ENCODE measurements around the gene MED26. TPM values are rescaled to one million over a fixed set of nuclear protein-coding genes. Genes with fewer than 3 reads are reported as not detected.

The MED26 gene
- total and polyA plus RNA-seq, 2 experiments from 2014 or later = 7.4 to 15.4 TPM

DNA sequence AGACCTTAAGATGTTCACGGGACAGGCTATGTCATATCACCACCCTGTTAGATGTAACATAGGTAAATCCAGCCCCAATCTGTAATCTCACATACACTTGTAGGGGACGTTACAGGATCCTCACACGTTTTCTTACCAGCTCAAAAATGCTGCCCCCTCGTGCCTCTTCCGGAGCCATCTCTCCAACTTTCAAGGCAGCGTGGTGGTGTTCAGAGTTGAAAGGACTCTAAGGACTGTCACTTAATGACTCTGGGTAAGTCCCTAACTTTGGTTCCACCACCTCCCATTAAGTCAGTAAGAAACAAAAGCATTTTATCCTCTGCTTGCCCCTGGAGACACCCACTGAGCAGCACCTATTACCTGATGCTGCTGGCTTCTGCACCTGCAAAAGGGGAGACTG lies 4.4 kb downstream of the MED26 start:
- Histone ChIP-seq H2AFZ (no peak overlapping the region), H3K4me1 (ENCODE audit: insufficient read depth) (peaks cover 5% of the 10 kb centered on the region), H3F3A (replicated peaks; ENCODE audit: low read depth) (no peaks in the 10 kb centered on the region), H3K27ac (ENCODE audit: low read depth) (no peak overlapping the region), H4K20me1 (replicated peaks; ENCODE audit: insufficient read depth) (peaks cover 64% of the 10 kb centered on the region), H3K9me2 (ENCODE audit: insufficient read depth) (no peaks in the 10 kb centered on the region), H3K4me2 (no peak overlapping the region), H3K79me2 (replicated peaks; ENCODE audit: insufficient read depth) (peaks cover 91% of the 10 kb centered on the region), H3K27me3 (ENCODE audit: insufficient read depth) (no peaks in the 10 kb centered on the region), H3K36me3 (ENCODE audit: insufficient read depth) (no peaks in the 10 kb centered on the region), H3K4me3 (no peak overlapping the region)
- DNase-seq (ENCODE audit: low spot score) (no peak), ATAC-seq (no peak)
- Mint-ChIP-seq H3K4me1 (peaks cover 30% of the 10 kb centered on the region), H3K4me3 (no peak overlapping the region), H3K9me3 (no peaks in the 10 kb centered on the region; the same call in 2 of the 3 replicates), H3K36me3 (ENCODE audit: low read depth) (no peaks in the 10 kb centered on the region; the same call in 2 of the 3 replicates), H3K27me3 (ENCODE audit: insufficient read depth, low read depth, poor library complexity) (peaks cover 6% of the 10 kb centered on the region), H3K27ac (no peak overlapping the region)
- TF ChIP-seq, protein P1, sequence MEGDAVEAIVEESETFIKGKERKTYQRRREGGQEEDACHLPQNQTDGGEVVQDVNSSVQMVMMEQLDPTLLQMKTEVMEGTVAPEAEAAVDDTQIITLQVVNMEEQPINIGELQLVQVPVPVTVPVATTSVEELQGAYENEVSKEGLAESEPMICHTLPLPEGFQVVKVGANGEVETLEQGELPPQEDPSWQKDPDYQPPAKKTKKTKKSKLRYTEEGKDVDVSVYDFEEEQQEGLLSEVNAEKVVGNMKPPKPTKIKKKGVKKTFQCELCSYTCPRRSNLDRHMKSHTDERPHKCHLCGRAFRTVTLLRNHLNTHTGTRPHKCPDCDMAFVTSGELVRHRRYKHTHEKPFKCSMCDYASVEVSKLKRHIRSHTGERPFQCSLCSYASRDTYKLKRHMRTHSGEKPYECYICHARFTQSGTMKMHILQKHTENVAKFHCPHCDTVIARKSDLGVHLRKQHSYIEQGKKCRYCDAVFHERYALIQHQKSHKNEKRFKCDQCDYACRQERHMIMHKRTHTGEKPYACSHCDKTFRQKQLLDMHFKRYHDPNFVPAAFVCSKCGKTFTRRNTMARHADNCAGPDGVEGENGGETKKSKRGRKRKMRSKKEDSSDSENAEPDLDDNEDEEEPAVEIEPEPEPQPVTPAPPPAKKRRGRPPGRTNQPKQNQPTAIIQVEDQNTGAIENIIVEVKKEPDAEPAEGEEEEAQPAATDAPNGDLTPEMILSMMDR (conservative IDR thresholded peaks at IDR 0.05; ENCODE audit: low read depth in 2 of 2) = no peak
- TF ChIP-seq NANOG (IDR thresholded peaks at IDR 0.05; ENCODE audit: borderline replicate concordance) (no peak), CREB1 (CRISPR knock-in tag; IDR thresholded peaks at IDR 0.05; ENCODE audit: low read depth) (no peak), ZNF114 (CRISPR knock-in tag; IDR thresholded peaks at IDR 0.05) (no peak), EZH2 (IDR thresholded peaks at IDR 0.05; ENCODE audit: low read depth, unreplicated experiment) (no peak), STAT1 (IDR thresholded peaks at IDR 0.05; ENCODE audit: unreplicated experiment) (no peak), ZNF331 (CRISPR knock-in tag; IDR thresholded peaks at IDR 0.05; ENCODE audit: low read depth) (no peak), EZH2phosphoT487 (IDR thresholded peaks at IDR 0.05; ENCODE audit: unreplicated experiment) (no peak), JUNB (IDR thresholded peaks at IDR 0.05; ENCODE audit: unreplicated experiment) (no peak), POLR2AphosphoS5 (IDR thresholded peaks at IDR 0.05; ENCODE audit: low read depth) (no peak)
- TF ChIP-seq, protein P2, sequence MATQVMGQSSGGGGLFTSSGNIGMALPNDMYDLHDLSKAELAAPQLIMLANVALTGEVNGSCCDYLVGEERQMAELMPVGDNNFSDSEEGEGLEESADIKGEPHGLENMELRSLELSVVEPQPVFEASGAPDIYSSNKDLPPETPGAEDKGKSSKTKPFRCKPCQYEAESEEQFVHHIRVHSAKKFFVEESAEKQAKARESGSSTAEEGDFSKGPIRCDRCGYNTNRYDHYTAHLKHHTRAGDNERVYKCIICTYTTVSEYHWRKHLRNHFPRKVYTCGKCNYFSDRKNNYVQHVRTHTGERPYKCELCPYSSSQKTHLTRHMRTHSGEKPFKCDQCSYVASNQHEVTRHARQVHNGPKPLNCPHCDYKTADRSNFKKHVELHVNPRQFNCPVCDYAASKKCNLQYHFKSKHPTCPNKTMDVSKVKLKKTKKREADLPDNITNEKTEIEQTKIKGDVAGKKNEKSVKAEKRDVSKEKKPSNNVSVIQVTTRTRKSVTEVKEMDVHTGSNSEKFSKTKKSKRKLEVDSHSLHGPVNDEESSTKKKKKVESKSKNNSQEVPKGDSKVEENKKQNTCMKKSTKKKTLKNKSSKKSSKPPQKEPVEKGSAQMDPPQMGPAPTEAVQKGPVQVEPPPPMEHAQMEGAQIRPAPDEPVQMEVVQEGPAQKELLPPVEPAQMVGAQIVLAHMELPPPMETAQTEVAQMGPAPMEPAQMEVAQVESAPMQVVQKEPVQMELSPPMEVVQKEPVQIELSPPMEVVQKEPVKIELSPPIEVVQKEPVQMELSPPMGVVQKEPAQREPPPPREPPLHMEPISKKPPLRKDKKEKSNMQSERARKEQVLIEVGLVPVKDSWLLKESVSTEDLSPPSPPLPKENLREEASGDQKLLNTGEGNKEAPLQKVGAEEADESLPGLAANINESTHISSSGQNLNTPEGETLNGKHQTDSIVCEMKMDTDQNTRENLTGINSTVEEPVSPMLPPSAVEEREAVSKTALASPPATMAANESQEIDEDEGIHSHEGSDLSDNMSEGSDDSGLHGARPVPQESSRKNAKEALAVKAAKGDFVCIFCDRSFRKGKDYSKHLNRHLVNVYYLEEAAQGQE (IDR thresholded peaks at IDR 0.05; ENCODE audit: unreplicated experiment) = no peak
- TF ChIP-seq, protein P3, sequence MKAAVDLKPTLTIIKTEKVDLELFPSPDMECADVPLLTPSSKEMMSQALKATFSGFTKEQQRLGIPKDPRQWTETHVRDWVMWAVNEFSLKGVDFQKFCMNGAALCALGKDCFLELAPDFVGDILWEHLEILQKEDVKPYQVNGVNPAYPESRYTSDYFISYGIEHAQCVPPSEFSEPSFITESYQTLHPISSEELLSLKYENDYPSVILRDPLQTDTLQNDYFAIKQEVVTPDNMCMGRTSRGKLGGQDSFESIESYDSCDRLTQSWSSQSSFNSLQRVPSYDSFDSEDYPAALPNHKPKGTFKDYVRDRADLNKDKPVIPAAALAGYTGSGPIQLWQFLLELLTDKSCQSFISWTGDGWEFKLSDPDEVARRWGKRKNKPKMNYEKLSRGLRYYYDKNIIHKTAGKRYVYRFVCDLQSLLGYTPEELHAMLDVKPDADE (IDR thresholded peaks at IDR 0.05) = no peak
- TF ChIP-seq, protein P4, sequence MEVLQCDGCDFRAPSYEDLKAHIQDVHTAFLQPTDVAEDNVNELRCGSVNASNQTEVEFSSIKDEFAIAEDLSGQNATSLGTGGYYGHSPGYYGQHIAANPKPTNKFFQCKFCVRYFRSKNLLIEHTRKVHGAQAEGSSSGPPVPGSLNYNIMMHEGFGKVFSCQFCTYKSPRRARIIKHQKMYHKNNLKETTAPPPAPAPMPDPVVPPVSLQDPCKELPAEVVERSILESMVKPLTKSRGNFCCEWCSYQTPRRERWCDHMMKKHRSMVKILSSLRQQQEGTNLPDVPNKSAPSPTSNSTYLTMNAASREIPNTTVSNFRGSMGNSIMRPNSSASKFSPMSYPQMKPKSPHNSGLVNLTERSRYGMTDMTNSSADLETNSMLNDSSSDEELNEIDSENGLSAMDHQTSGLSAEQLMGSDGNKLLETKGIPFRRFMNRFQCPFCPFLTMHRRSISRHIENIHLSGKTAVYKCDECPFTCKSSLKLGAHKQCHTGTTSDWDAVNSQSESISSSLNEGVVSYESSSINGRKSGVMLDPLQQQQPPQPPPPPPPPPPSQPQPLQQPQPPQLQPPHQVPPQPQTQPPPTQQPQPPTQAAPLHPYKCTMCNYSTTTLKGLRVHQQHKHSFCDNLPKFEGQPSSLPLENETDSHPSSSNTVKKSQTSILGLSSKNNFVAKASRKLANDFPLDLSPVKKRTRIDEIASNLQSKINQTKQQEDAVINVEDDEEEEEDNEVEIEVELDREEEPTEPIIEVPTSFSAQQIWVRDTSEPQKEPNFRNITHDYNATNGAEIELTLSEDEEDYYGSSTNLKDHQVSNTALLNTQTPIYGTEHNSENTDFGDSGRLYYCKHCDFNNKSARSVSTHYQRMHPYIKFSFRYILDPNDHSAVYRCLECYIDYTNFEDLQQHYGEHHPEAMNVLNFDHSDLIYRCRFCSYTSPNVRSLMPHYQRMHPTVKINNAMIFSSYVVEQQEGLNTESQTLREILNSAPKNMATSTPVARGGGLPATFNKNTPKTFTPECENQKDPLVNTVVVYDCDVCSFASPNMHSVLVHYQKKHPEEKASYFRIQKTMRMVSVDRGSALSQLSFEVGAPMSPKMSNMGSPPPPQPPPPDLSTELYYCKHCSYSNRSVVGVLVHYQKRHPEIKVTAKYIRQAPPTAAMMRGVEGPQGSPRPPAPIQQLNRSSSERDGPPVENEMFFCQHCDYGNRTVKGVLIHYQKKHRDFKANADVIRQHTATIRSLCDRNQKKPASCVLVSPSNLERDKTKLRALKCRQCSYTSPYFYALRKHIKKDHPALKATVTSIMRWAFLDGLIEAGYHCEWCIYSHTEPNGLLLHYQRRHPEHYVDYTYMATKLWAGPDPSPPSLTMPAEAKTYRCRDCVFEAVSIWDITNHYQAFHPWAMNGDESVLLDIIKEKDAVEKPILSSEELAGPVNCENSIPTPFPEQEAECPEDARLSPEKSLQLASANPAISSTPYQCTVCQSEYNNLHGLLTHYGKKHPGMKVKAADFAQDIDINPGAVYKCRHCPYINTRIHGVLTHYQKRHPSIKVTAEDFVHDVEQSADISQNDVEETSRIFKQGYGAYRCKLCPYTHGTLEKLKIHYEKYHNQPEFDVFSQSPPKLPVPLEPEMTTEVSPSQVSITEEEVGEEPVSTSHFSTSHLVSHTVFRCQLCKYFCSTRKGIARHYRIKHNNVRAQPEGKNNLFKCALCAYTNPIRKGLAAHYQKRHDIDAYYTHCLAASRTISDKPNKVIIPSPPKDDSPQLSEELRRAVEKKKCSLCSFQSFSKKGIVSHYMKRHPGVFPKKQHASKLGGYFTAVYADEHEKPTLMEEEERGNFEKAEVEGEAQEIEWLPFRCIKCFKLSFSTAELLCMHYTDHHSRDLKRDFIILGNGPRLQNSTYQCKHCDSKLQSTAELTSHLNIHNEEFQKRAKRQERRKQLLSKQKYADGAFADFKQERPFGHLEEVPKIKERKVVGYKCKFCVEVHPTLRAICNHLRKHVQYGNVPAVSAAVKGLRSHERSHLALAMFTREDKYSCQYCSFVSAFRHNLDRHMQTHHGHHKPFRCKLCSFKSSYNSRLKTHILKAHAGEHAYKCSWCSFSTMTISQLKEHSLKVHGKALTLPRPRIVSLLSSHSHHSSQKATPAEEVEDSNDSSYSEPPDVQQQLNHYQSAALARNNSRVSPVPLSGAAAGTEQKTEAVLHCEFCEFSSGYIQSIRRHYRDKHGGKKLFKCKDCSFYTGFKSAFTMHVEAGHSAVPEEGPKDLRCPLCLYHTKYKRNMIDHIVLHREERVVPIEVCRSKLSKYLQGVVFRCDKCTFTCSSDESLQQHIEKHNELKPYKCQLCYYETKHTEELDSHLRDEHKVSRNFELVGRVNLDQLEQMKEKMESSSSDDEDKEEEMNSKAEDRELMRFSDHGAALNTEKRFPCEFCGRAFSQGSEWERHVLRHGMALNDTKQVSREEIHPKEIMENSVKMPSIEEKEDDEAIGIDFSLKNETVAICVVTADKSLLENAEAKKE (CRISPR knock-in tag; IDR thresholded peaks at IDR 0.05) = no peak
